ENCODE data around the gene TSPAN9. TPM values are rescaled to one million over a fixed set of nuclear protein-coding genes. Genes with fewer than 3 reads are reported as not detected.

TSPAN9 gene
- total RNA-seq, 1 experiment from 2014 or later: 13.2 TPM

GRCh38 chr12:3222979-3223378, 145.8 kb downstream of the TSPAN9 start (continued):
- TF ChIP-seq ELF1 (IDR thresholded peaks at IDR 0.05; ENCODE audit: borderline replicate concordance, low read depth): no peak

GRCh38 chr12:3223601-3224529, 146.7 kb downstream of the TSPAN9 start:
- CTCF ChIA-PET: no interaction called here
- Histone ChIP-seq H3K9ac (ENCODE audit: low read length) (no peak overlapping the region), H3K27ac (ENCODE audit: low read depth, low read length) (no peak overlapping the region), H3K79me2 (ENCODE audit: insufficient read depth, low read length) (no peaks in the 10 kb centered on the region), H3K4me2 (ENCODE audit: low read length) (no peak overlapping the region), H3K9me3 (ENCODE audit: control insufficient read depth in 1 of 2, insufficient read depth in 1 of 2, low read depth in 1 of 2, low read length in 2 of 2) (no peaks in the 10 kb centered on the region), H4K20me1 (ENCODE audit: insufficient read depth) (no peaks in the 10 kb centered on the region), H3K4me3 (replicated peaks in 1 of 2; ENCODE audit: low read depth in 1 of 2, low read length in 2 of 2) (no peak overlapping the region), H3K9me2 (ENCODE audit: insufficient read depth) (no peaks in the 10 kb centered on the region), H2AFZ (ENCODE audit: low read depth, low read length, poor library complexity, severe bottlenecking) (no peak overlapping the region), H3K27me3 (ENCODE audit: insufficient read depth, low read length) (no peaks in the 10 kb centered on the region), H3K36me3 (ENCODE audit: control insufficient read depth in 1 of 2, insufficient read depth in 2 of 2, low read length in 2 of 2) (no peaks in the 10 kb centered on the region), H3K4me1 (ENCODE audit: control insufficient read depth in 1 of 2, insufficient read depth in 2 of 2, low read length in 2 of 2) (0 out of 4 replicates have a peak, but pooled peaks cover 0 to 2% of the 10 kb centered on the region in 2 experiments)
- ATAC-seq (no peak), DNase-seq (ENCODE audit: low read depth, low spot score) (no peak)
- no peak for TF ChIP-seq CEBPB (IDR thresholded peaks at IDR 0.05; ENCODE audit: low read depth)
- no peak for TF ChIP-seq FOSL1 (IDR thresholded peaks at IDR 0.05; ENCODE audit: low read depth)
- TF ChIP-seq, protein P1, sequence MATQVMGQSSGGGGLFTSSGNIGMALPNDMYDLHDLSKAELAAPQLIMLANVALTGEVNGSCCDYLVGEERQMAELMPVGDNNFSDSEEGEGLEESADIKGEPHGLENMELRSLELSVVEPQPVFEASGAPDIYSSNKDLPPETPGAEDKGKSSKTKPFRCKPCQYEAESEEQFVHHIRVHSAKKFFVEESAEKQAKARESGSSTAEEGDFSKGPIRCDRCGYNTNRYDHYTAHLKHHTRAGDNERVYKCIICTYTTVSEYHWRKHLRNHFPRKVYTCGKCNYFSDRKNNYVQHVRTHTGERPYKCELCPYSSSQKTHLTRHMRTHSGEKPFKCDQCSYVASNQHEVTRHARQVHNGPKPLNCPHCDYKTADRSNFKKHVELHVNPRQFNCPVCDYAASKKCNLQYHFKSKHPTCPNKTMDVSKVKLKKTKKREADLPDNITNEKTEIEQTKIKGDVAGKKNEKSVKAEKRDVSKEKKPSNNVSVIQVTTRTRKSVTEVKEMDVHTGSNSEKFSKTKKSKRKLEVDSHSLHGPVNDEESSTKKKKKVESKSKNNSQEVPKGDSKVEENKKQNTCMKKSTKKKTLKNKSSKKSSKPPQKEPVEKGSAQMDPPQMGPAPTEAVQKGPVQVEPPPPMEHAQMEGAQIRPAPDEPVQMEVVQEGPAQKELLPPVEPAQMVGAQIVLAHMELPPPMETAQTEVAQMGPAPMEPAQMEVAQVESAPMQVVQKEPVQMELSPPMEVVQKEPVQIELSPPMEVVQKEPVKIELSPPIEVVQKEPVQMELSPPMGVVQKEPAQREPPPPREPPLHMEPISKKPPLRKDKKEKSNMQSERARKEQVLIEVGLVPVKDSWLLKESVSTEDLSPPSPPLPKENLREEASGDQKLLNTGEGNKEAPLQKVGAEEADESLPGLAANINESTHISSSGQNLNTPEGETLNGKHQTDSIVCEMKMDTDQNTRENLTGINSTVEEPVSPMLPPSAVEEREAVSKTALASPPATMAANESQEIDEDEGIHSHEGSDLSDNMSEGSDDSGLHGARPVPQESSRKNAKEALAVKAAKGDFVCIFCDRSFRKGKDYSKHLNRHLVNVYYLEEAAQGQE (IDR thresholded peaks at IDR 0.05; ENCODE audit: low read depth): no peak
- TF ChIP-seq YY1 (IDR thresholded peaks at IDR 0.05; ENCODE audit: extremely low read depth, insufficient replicate concordance, low read depth, low read length): no peak
- TF ChIP-seq POLR2AphosphoS5 (IDR thresholded peaks at IDR 0.05; ENCODE audit: low read depth, low read length): no peak
- TF ChIP-seq POLR2A (IDR thresholded peaks at IDR 0.05; ENCODE audit: borderline replicate concordance, extremely low read depth, insufficient read depth, insufficient read length): no peak
- no peak for TF ChIP-seq EGR1 (IDR thresholded peaks at IDR 0.05; ENCODE audit: low read depth)
- TF ChIP-seq TCF7L2 (IDR thresholded peaks at IDR 0.05; ENCODE audit: borderline replicate concordance, extremely low read depth, insufficient read depth, insufficient read length): no peak
- TF ChIP-seq CTCF (IDR thresholded peaks at IDR 0.05 in 2 of 3, conservative IDR thresholded peaks at IDR 0.05 in 1 of 3; ENCODE audit: borderline replicate concordance in 1 of 3, insufficient read depth in 1 of 3, low read depth in 2 of 3, low read length in 2 of 3): no peak
- no peak for TF ChIP-seq SRF (IDR thresholded peaks at IDR 0.05; ENCODE audit: low read depth)
- no peak for TF ChIP-seq EZH2 (IDR thresholded peaks at IDR 0.05)
- TF ChIP-seq MAX (IDR thresholded peaks at IDR 0.05): no peak
- TF ChIP-seq, protein P2, sequence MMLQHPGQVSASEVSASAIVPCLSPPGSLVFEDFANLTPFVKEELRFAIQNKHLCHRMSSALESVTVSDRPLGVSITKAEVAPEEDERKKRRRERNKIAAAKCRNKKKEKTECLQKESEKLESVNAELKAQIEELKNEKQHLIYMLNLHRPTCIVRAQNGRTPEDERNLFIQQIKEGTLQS (IDR thresholded peaks at IDR 0.05): no peak
- intact Hi-C loops (cut with micrococcal nuclease): no loop called here
- RAD21 ChIA-PET (ENCODE audit: low non-redundant PET in 1 of 2, low total read pairs in 2 of 2, uncharacterized antibody in 2 of 2, unreplicated experiment in 2 of 2): no interaction called here
- BruUV-seq (replicated peaks): no TSS peak
- POLR2A ChIA-PET: no interaction called here

Data from HCT116 (cell line).